ENCODE measurements around the gene GFY. TPM values are rescaled to one million over a fixed set of nuclear protein-coding genes. Genes with fewer than 3 reads are reported as not detected.

GFY gene
- total RNA-seq, 2 experiments from 2014 or later = not detected

DNA sequence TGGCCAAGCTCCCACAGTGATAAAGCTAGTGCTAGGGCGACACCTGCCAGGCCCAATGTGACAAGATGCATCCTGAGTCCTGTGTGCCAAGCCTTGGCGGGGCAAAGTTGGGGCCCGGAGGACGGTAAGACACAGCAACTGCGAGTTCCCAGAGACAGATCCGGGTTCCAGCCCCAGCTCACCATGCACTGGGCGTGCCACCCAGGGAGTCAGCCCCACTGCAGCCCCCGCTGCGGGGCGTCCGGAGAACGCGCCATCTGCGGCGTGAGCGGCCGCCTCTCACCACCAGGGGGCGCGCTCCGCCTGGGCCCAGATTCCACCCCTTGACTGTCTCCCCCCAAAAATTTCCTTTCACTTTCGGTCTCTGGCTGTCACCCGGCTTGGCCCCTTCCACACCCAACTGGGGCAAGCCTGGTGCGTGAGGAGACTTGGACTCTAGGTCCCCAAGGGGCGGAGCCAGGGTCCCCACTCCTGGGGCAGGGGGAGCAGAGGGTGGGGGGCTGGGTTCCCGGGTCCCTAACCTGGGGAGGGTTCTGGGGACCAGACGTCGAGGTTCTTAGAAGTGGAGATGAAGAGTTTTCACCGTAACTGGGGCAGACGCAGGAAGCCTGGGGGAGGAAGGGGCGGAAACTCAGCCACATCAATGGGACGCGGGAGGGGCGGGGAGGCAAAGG, 48.8 kb downstream of the GFY start, which contains the start of gene FLT3LG:
TSS of gene FLT3LG (plus strand) at position 348 of the 674 bp plus-strand sequence. CDS start 425 bp downstream, outside the sequence.
- H3K27me3 Mint-ChIP-seq = no peaks in the 10 kb centered on the region
- peak; percentile 60 for ATAC-seq
- intact Hi-C loops (cut with micrococcal nuclease) = no loop called here
- TF ChIP-seq, protein P1, sequence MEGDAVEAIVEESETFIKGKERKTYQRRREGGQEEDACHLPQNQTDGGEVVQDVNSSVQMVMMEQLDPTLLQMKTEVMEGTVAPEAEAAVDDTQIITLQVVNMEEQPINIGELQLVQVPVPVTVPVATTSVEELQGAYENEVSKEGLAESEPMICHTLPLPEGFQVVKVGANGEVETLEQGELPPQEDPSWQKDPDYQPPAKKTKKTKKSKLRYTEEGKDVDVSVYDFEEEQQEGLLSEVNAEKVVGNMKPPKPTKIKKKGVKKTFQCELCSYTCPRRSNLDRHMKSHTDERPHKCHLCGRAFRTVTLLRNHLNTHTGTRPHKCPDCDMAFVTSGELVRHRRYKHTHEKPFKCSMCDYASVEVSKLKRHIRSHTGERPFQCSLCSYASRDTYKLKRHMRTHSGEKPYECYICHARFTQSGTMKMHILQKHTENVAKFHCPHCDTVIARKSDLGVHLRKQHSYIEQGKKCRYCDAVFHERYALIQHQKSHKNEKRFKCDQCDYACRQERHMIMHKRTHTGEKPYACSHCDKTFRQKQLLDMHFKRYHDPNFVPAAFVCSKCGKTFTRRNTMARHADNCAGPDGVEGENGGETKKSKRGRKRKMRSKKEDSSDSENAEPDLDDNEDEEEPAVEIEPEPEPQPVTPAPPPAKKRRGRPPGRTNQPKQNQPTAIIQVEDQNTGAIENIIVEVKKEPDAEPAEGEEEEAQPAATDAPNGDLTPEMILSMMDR (IDR thresholded peaks at IDR 0.05) = peak; percentile 94
- H3K4me1 Mint-ChIP-seq (ENCODE audit: low read depth) = peaks cover 45% of the 10 kb centered on the region
- H3K36me3 Mint-ChIP-seq (ENCODE audit: low read depth) = peaks cover 18% of the 10 kb centered on the region
- POLR2A ChIA-PET = interaction anchor here (0.8 to 6.3 kb wide), 6 partner anchors 15 to 22 kb away, joined by 3 to 63 read pairs (median 5); partner anchors contain the start of genes PIH1D1 and RPL13A
- peak within 1 kb of the TSS; percentile 92 for H3K27ac Mint-ChIP-seq
- H3K4me3 Mint-ChIP-seq = peak within 1 kb of the TSS; percentile 89
- CTCF ChIA-PET = interaction anchor here (0.7 to 5.3 kb wide), 14 partner anchors 9 to 210 kb away, joined by 3 to 33 read pairs (median 6); partner anchors contain the start of genes ALDH16A1, PIH1D1 and RCN3
- no peaks in the 10 kb centered on the region for H3K9me3 Mint-ChIP-seq
- peak; percentile 93 for DNase-seq

DNA sequence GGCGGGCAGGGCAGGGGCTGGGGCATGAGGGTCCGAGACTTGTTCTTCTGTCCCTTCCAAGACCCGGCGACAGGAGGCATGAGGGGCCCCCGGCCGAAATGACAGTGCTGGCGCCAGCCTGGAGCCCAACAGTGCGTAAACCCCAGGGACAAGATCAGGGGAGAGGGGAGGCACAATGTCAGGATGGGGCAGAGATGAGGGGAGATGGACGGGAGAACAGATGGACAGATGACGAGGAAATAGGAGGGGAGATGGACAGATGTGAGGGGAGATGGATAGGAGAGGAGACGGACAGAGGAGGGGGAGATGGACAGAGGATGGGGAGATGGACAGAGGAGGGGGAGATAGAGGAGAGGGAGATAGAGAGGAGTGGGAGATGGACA, 49.3 kb downstream of the GFY start:
- Mint-ChIP-seq H3K4me3 (peak overlapping the region; percentile 89), H3K4me1 (ENCODE audit: low read depth) (peaks cover 43% of the 10 kb centered on the region), H3K36me3 (ENCODE audit: low read depth) (peaks cover 16% of the 10 kb centered on the region), H3K27ac (peak overlapping the region; percentile 92), H3K27me3 (no peaks in the 10 kb centered on the region), H3K9me3 (no peaks in the 10 kb centered on the region)
- TF ChIP-seq, protein P1 (IDR thresholded peaks at IDR 0.05) = no peak
- DNase-seq (no peak), ATAC-seq (no peak)
- POLR2A ChIA-PET = interaction anchor here (0.6 to 6.3 kb wide), 7 partner anchors 14 to 77 kb away, joined by 3 to 76 read pairs (median 5); partner anchors contain the start of gene RPL13A
- CTCF ChIA-PET = interaction anchor here (1.0 to 5.3 kb wide), 6 partner anchors 21 to 173 kb away, joined by 3 to 33 read pairs (median 12); partner anchors contain the start of genes ALDH16A1, PIH1D1 and RPS11
- intact Hi-C loops (cut with micrococcal nuclease) = no loop called here

GRCh38 chr19:49475191-49475917, 50.2 kb downstream of the GFY start:
- ChIA-PET CTCF (interaction anchor here (0.7 to 2.9 kb wide), 14 partner anchors 9 to 144 kb away, joined by 3 to 19 read pairs (median 4); partner anchors contain the start of genes ALDH16A1, PIH1D1, RPL13A and RPS11), POLR2A (interaction anchor here (0.6 to 5.3 kb wide), 9 partner anchors 10 to 139 kb away, joined by 3 to 76 read pairs (median 3); partner anchors contain the start of genes RPL13A and RPS11)
- intact Hi-C loops (cut with micrococcal nuclease) = no loop called here
- DNase-seq (peak; percentile 47), ATAC-seq (peak; percentile 2)
- TF ChIP-seq, protein P1 (IDR thresholded peaks at IDR 0.05) = no peak
- Mint-ChIP-seq H3K36me3 (ENCODE audit: low read depth) (peaks cover 20% of the 10 kb centered on the region), H3K4me3 (peak overlapping the region; percentile 89), H3K27ac (peak overlapping the region; percentile 92), H3K9me3 (no peaks in the 10 kb centered on the region), H3K27me3 (no peaks in the 10 kb centered on the region), H3K4me1 (ENCODE audit: low read depth) (peaks cover 36% of the 10 kb centered on the region)

- no peaks in the 10 kb centered on the region for H3K27me3 Mint-ChIP-seq
- H3K4me1 Mint-ChIP-seq (ENCODE audit: low read depth) = peaks cover 30% of the 10 kb centered on the region
- H3K9me3 Mint-ChIP-seq = no peaks in the 10 kb centered on the region
- intact Hi-C loops (cut with micrococcal nuclease) = no loop called here
- TF ChIP-seq, protein P1 (IDR thresholded peaks at IDR 0.05) = peak; percentile 88
- POLR2A ChIA-PET = interaction anchor here (0.5 to 5.3 kb wide), 7 partner anchors 11 to 79 kb away, joined by 3 to 76 read pairs (median 5); partner anchors contain the start of genes RPL13A and RPS11
- DNase-seq = peak; percentile 91
- peaks cover 23% of the 10 kb centered on the region for H3K36me3 Mint-ChIP-seq (ENCODE audit: low read depth)
- CTCF ChIA-PET = interaction anchor here (0.6 to 2.9 kb wide), 19 partner anchors 9 to 209 kb away, joined by 3 to 19 read pairs (median 4); partner anchors contain the start of genes ALDH16A1, PIH1D1 and RPL13A
- peak overlapping the region; percentile 92 for H3K27ac Mint-ChIP-seq
- ATAC-seq = peak; percentile 75
- H3K4me3 Mint-ChIP-seq = peak overlapping the region; percentile 89
Measured at GRCh38 chr19:49475995-49476880, 51.0 kb downstream of the GFY start.

Other genes starting within 250 kb of the GFY start
- gene SLC6A16, start 100.2 kb upstream of the GFY start, total RNA-seq = 1 to 10 TPM in 1 of 2 experiments, under 1 TPM in 1; 0.61 to 1.1 TPM
- gene CD37, start 90.0 kb upstream of the GFY start, total RNA-seq = 100 to 1,000 TPM; 131 to 137 TPM
- not detected for gene TEAD2, start 63.0 kb upstream of the GFY start, total RNA-seq
- gene DKKL1, start 61.5 kb upstream of the GFY start, total RNA-seq = not detected
- gene KASH5, start 37.1 kb upstream of the GFY start, total RNA-seq = under 1 TPM in 1 of 2 experiments, not detected in 1; 0.95 TPM
- not detected for gene PTH2, start 1.9 kb upstream of the GFY start, total RNA-seq
- under 1 TPM in 1 of 2 experiments, not detected in 1; 0.23 TPM for gene SLC17A7, start 16.1 kb downstream of the GFY start, total RNA-seq
- gene PIH1D1, start 26.4 kb downstream of the GFY start, total RNA-seq = 100 to 1,000 TPM; 124 to 126 TPM
- gene ALDH16A1, start 27.8 kb downstream of the GFY start, total RNA-seq = 10 to 100 TPM; 24.6 to 24.8 TPM
- 10 to 100 TPM; 57.7 to 61.2 TPM for gene FLT3LG, start 48.8 kb downstream of the GFY start, total RNA-seq
- 1,000 to 10,000 TPM; 4,285 to 4,329 TPM for gene RPL13A, start 62.2 kb downstream of the GFY start, total RNA-seq
- gene RPS11, start 71.0 kb downstream of the GFY start, total RNA-seq = 1,000 to 10,000 TPM; 3,251 to 3,427 TPM
- gene FCGRT, start 87.3 kb downstream of the GFY start, total RNA-seq = 10 to 100 TPM; 13.1 to 13.6 TPM
- 1 to 10 TPM; 4.2 to 5.9 TPM for gene RCN3, start 102.6 kb downstream of the GFY start, total RNA-seq
- gene NOSIP, start 155.2 kb downstream of the GFY start, total RNA-seq = 10 to 100 TPM; 75.6 to 79.4 TPM
- gene PRRG2, start 155.9 kb downstream of the GFY start, total RNA-seq = 1 to 10 TPM; 1.5 TPM
- 10 to 100 TPM; 16.0 to 17.8 TPM for gene PRR12, start 165.8 kb downstream of the GFY start, total RNA-seq
- gene RRAS, start 214.8 kb downstream of the GFY start, total RNA-seq = 1 to 10 TPM; 6.3 to 7.1 TPM
- gene SCAF1, start 216.8 kb downstream of the GFY start, total RNA-seq = 10 to 100 TPM; 54.5 to 57.2 TPM
- gene IRF3, start 240.5 kb downstream of the GFY start, total RNA-seq = 100 to 1,000 TPM in 1 of 2 experiments, 10 to 100 TPM in 1; 90.8 to 108 TPM
- gene BCL2L12, start 240.5 kb downstream of the GFY start, total RNA-seq = 10 to 100 TPM; 63.4 to 64.6 TPM